Suprapubic skin (tissue), 4 donors: ENCODE results near the gene TUBE1.
"Not testable (repeated sequence)": the region's sequence is repeated elsewhere in the genome, so short reads cannot be mapped to it uniquely, and the experiment has no call there.

ENCODE experiments used
- EP300 ChIP-seq: sonication (generic); formaldehyde crosslinking; IDR thresholded peaks from one replicate; pipeline ENCODE4 v1.6.1; 2017; ENCODE audit warnings: antibody characterized with exemption
- POLR2A ChIP-seq, 2 donors: fragments of 450-650 bp; IDR thresholded peaks; one replicate each; pipeline ENCODE4 v1.6.1; 2017; ENCODE audit warnings: antibody characterized with exemption in 2 of 2, mild to moderate bottlenecking in 2 of 2, moderate library complexity in 2 of 2
- POLR2AphosphoS5 ChIP-seq, 3 donors: sonication (generic); formaldehyde crosslinking; IDR thresholded peaks; one replicate each; pipeline ENCODE4 v1.6.1; 2017; ENCODE audit warnings: antibody characterized with exemption in 3 of 3
- TF ChIP-seq, protein P1 (sequence below), 2 donors: fragments of 200-600 bp in 1 of 2; fragments of 450-650 bp in 1 of 2; sonication (generic) in 1 of 2; IDR thresholded peaks; one replicate each; pipeline ENCODE4 v1.5.1; 2016 to 2019; ENCODE audit warnings: antibody characterized with exemption in 2 of 2, mild to moderate bottlenecking in 1 of 2, moderate library complexity in 1 of 2

DNA sequence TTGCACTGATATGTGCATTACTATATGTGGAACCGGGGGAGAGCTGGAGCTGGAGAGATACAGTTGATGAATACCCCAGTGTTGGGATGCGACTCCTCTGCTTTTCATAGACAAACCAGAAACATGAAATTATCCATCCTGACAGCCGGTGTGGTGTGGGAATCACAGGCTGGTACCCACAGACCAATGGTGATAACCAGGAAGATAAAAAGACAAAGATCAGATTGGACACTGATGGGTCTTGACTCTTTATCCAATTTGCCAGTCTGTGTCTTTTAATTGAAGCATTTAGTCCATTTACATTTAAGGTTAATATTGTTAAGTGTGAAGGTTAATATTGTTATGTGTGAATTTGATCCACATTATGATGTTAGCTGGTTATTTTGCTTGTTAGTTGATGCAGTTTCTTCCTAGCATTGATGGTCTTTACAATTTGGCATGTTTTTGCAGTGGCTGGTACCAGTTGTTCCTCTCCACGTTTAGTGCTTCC lies 36.0 kb downstream of the TUBE1 start:
- TF ChIP-seq POLR2AphosphoS5 (IDR thresholded peaks at IDR 0.05); POLR2A (IDR thresholded peaks at IDR 0.05); EP300: not testable (repeated sequence)
- TF ChIP-seq, protein P1, sequence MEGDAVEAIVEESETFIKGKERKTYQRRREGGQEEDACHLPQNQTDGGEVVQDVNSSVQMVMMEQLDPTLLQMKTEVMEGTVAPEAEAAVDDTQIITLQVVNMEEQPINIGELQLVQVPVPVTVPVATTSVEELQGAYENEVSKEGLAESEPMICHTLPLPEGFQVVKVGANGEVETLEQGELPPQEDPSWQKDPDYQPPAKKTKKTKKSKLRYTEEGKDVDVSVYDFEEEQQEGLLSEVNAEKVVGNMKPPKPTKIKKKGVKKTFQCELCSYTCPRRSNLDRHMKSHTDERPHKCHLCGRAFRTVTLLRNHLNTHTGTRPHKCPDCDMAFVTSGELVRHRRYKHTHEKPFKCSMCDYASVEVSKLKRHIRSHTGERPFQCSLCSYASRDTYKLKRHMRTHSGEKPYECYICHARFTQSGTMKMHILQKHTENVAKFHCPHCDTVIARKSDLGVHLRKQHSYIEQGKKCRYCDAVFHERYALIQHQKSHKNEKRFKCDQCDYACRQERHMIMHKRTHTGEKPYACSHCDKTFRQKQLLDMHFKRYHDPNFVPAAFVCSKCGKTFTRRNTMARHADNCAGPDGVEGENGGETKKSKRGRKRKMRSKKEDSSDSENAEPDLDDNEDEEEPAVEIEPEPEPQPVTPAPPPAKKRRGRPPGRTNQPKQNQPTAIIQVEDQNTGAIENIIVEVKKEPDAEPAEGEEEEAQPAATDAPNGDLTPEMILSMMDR (IDR thresholded peaks at IDR 0.05) = not testable (repeated sequence)
